ENCODE data around the gene WWOX.

The WWOX gene

DNA sequence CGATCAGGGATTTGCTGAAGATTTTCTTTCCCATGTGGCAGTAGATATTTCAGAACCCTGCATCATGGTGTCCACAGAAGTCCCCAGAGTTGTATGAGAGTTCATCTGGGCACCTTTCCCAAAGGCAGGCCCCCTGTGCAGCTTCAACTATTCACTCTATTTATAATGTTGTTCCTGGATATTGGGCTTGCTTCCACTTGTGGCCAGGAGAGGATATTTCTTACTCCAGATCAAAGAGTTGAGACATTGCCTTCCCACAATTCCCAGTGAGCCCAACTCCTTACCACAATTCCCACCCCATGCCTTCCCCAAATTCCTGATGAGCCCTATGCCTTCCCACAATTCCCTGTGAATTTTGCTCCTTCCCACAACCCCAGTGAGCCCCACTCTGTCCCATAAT lies 206.9 kb downstream of the WWOX start:
- H3K4me3 ChIP-seq (ENCODE audit: low read depth in 1 of 2, low read length in 1 of 2), result no peak overlapping the region
- H3K36me3 ChIP-seq, result no peaks in the 10 kb centered on the region
- no peaks in the 10 kb centered on the region for H3K4me1 ChIP-seq (ENCODE audit: control insufficient read depth in 1 of 2, insufficient read depth in 1 of 2, low read depth in 1 of 2, low read length in 1 of 2)
- no peaks in the 10 kb centered on the region for H3K9me3 ChIP-seq
- no peaks in the 10 kb centered on the region for H3K27me3 ChIP-seq
- no peak overlapping the region for H3K27ac ChIP-seq
- TF ChIP-seq, protein P1, sequence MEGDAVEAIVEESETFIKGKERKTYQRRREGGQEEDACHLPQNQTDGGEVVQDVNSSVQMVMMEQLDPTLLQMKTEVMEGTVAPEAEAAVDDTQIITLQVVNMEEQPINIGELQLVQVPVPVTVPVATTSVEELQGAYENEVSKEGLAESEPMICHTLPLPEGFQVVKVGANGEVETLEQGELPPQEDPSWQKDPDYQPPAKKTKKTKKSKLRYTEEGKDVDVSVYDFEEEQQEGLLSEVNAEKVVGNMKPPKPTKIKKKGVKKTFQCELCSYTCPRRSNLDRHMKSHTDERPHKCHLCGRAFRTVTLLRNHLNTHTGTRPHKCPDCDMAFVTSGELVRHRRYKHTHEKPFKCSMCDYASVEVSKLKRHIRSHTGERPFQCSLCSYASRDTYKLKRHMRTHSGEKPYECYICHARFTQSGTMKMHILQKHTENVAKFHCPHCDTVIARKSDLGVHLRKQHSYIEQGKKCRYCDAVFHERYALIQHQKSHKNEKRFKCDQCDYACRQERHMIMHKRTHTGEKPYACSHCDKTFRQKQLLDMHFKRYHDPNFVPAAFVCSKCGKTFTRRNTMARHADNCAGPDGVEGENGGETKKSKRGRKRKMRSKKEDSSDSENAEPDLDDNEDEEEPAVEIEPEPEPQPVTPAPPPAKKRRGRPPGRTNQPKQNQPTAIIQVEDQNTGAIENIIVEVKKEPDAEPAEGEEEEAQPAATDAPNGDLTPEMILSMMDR (IDR thresholded peaks at IDR 0.05), result no peak

DNA sequence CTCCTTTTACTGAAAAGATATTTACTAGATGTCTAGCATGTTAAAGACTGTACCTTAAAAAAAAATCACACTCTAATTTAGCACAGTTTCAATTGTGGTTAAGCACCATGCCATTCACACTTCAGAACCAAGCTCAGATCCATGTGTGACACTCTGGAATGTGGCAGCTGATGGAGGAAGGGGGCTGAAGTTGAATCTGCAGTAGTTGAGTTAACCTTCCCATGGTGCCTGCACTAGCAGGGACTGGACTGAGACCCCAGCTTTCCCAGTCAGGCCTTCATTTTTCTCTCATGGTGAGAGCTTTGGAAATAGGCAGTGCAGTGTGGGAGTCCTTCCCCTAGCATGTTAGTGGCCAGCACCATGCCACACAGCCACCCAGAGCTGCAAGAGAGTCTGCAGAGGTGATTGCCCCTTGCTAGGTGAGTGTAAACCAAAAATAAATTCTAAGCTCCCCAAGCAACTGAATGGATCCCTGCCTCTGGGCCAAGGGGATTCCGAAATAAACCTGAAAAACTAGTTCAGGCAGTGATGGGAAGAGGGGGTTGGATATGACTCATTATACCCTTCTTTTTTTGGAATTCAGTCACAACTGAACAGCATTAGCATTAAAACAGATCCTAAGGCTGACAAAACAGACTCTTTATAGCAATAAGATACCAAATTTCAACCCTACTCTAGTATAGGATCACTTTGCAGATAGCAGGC lies 208.5 kb downstream of the WWOX start:
- Histone ChIP-seq H3K27me3 (no peaks in the 10 kb centered on the region), H3K4me3 (ENCODE audit: low read depth in 1 of 2, low read length in 1 of 2) (no peak overlapping the region), H3K36me3 (no peaks in the 10 kb centered on the region), H3K4me1 (ENCODE audit: control insufficient read depth in 1 of 2, insufficient read depth in 1 of 2, low read depth in 1 of 2, low read length in 1 of 2) (no peaks in the 10 kb centered on the region), H3K27ac (no peak overlapping the region), H3K9me3 (no peaks in the 10 kb centered on the region)
- TF ChIP-seq, protein P1 (IDR thresholded peaks at IDR 0.05), result no peak

DNA sequence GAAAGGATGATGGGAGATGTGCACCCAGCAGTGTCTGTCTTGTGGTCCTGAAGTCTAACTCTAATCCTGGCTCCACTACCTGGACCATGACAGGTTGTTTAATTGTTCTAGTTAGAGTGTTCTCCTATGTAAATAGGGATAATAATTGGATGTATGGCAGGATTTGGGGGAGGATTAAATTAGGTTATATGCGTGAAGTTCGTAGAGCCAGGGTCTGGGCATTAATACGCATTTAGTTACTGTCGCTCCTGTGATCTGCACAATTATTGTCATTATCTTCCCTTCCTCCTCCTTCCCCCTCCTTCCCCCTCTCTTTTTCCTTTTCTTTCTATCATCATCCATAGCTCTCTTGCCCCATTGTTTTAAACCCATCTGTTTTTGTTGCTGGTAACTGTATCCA lies 210.3 kb downstream of the WWOX start:
- TF ChIP-seq, protein P1 (IDR thresholded peaks at IDR 0.05), result no peak
- no peak overlapping the region for H3K27ac ChIP-seq

DNA sequence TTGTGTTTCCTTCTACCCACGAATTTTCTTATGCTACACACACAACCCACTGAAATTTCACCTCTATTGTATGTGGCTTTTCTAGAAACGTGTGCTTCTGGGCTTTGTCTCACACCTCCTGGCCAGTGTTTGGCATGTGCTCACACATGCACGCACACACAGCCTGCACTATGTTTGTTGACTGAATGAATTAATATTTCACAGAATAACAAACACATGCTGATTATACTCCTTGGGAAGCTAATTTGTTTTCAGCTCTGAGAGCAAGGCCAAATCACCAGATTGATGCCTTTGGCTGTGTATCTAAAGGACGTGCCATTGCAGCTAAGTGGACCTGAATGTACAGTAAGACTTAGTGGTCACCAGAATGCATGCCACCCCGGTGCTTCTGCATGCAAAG lies 210.7 kb downstream of the WWOX start:
- H3K4me1 ChIP-seq (ENCODE audit: control insufficient read depth in 1 of 2, insufficient read depth in 1 of 2, low read depth in 1 of 2, low read length in 1 of 2), result no peaks in the 10 kb centered on the region
- H3K27ac ChIP-seq, result no peak overlapping the region
- no peaks in the 10 kb centered on the region for H3K27me3 ChIP-seq
- H3K9me3 ChIP-seq, result no peaks in the 10 kb centered on the region
- TF ChIP-seq, protein P1 (IDR thresholded peaks at IDR 0.05), result no peak
- no peaks in the 10 kb centered on the region for H3K36me3 ChIP-seq
- no peak overlapping the region for H3K4me3 ChIP-seq (ENCODE audit: low read depth in 1 of 2, low read length in 1 of 2)

More for the DNA sequence above, 210.3 kb downstream of the WWOX start:
- Histone ChIP-seq H3K4me3 (ENCODE audit: low read depth in 1 of 2, low read length in 1 of 2) (no peak overlapping the region), H3K36me3 (no peaks in the 10 kb centered on the region), H3K4me1 (ENCODE audit: control insufficient read depth in 1 of 2, insufficient read depth in 1 of 2, low read depth in 1 of 2, low read length in 1 of 2) (no peaks in the 10 kb centered on the region), H3K27me3 (no peaks in the 10 kb centered on the region), H3K9me3 (no peaks in the 10 kb centered on the region)

DNA sequence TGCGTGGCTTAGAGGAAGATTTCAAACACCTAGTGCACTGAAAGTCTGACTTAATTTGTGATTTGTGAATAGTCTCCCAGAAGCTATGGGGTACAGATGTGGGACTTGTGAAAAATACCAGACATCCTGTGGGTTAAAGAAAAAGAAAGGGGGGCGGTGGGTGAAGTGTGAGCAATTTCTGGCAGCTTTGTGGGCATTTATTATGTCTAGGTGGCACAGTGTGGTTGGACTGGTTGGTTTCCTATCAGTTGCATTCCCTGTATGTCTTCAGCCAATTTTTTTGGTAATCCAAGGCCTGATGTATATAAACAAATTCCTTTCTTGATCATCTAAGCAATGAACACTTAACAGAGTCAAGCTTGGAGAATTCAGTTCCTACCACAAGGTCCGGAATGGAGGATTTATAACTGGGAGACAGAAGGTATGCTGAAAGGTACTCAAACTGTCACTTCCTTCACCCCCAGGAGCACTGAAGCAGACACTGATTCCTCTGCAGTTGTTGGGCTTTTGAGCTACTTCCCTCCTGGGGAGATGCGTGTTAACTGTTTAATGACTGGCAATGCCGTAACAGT lies 211.6 kb downstream of the WWOX start:
- Histone ChIP-seq H3K36me3 (no peaks in the 10 kb centered on the region), H3K4me3 (ENCODE audit: low read depth in 1 of 2, low read length in 1 of 2) (no peak overlapping the region), H3K27me3 (no peaks in the 10 kb centered on the region), H3K4me1 (ENCODE audit: control insufficient read depth in 1 of 2, insufficient read depth in 1 of 2, low read depth in 1 of 2, low read length in 1 of 2) (no peaks in the 10 kb centered on the region), H3K27ac (no peak overlapping the region), H3K9me3 (no peaks in the 10 kb centered on the region)
- TF ChIP-seq, protein P1 (IDR thresholded peaks at IDR 0.05), result no peak
